IPS-15b (cell line): ENCODE measurements around the gene CADM4.
"Not testable (repeated sequence)": the region's sequence is repeated elsewhere in the genome, so short reads cannot be mapped to it uniquely, and the experiment has no call there.

Experiments used
- H3K27me3 ChIP-seq: one replicate; pipeline ENCODE4 v1.6.1; 2013; ENCODE audit warnings: low read length; ENCODE audit not compliant: control insufficient read depth, insufficient read depth
- H3K36me3 ChIP-seq: one replicate; pipeline ENCODE4 v1.6.1; 2013; ENCODE audit warnings: low read length; ENCODE audit not compliant: control insufficient read depth, insufficient read depth
- H3K4me1 ChIP-seq: one replicate; pipeline ENCODE4 v1.6.1; 2013; ENCODE audit warnings: mild to moderate bottlenecking, low read length; ENCODE audit not compliant: control insufficient read depth, insufficient read depth
- H3K4me3 ChIP-seq: one replicate; pipeline ENCODE4 v1.5.1; 2013; ENCODE audit warnings: low read depth, low read length
- H3K9ac ChIP-seq: one replicate; pipeline ENCODE4 v1.6.1; 2013; ENCODE audit warnings: low read depth, mild to moderate bottlenecking, low read length
- H3K9me3 ChIP-seq: one replicate; pipeline ENCODE4 v1.6.1; 2013; ENCODE audit warnings: mild to moderate bottlenecking, low read length; ENCODE audit not compliant: control insufficient read depth, insufficient read depth

CADM4 gene

GRCh38 chr19:43616954-43617353 is 22.7 kb downstream of the CADM4 start:
- peaks cover 6% of the 10 kb centered on the region for H3K4me1 ChIP-seq
- H3K4me3 ChIP-seq: no peak overlapping the region
- no peaks in the 10 kb centered on the region for H3K27me3 ChIP-seq
- H3K36me3 ChIP-seq: no peaks in the 10 kb centered on the region
- no peak overlapping the region for H3K9ac ChIP-seq
- no peaks in the 10 kb centered on the region for H3K9me3 ChIP-seq

GRCh38 chr19:43616306-43616705 is 23.3 kb downstream of the CADM4 start:
- H3K36me3 ChIP-seq: no peaks in the 10 kb centered on the region
- no peak overlapping the region for H3K9ac ChIP-seq
- no peak overlapping the region for H3K4me3 ChIP-seq
- peaks cover 6% of the 10 kb centered on the region for H3K4me1 ChIP-seq
- H3K27me3 ChIP-seq: no peaks in the 10 kb centered on the region
- no peaks in the 10 kb centered on the region for H3K9me3 ChIP-seq

GRCh38 chr19:43612374-43612773 is 27.3 kb downstream of the CADM4 start:
- no peaks in the 10 kb centered on the region for H3K27me3 ChIP-seq
- H3K36me3 ChIP-seq: no peaks in the 10 kb centered on the region
- H3K4me1 ChIP-seq: no peaks in the 10 kb centered on the region
- H3K9ac ChIP-seq: no peak overlapping the region
- H3K4me3 ChIP-seq: no peak overlapping the region
- H3K9me3 ChIP-seq: no peaks in the 10 kb centered on the region

DNA sequence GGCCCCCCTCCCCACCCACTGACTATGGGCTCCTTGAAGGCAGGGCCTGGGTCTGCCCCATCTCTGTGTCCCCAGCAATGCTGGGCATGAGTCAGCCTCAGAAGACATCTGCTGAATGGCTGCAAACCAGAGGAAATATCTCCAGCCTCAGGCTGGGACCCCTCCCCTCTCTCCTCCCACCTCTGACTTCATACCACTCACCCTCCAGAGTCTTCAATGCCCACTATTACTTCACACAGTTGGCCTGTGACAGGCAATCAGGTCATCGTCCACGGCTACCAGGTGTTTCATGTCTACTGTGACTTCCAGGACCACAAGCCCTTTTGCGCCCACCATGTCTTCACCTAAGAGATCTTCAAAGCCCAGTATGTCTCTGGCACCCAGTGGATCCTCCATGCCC is 27.9 kb downstream of the CADM4 start, which contains the start of gene SRRM5:
Gene SRRM5, plus strand, starts transcription at position 301 of the 400 bp plus-strand sequence. Its CDS starts 34 bp downstream, at position 335.
- Histone ChIP-seq H3K9ac (no peak within 1 kb of the TSS), H3K27me3 (no peaks in the 10 kb centered on the region), H3K4me3 (no peak within 1 kb of the TSS), H3K36me3 (no peaks in the 10 kb centered on the region), H3K9me3 (no peaks in the 10 kb centered on the region), H3K4me1 (no peaks in the 10 kb centered on the region)

DNA sequence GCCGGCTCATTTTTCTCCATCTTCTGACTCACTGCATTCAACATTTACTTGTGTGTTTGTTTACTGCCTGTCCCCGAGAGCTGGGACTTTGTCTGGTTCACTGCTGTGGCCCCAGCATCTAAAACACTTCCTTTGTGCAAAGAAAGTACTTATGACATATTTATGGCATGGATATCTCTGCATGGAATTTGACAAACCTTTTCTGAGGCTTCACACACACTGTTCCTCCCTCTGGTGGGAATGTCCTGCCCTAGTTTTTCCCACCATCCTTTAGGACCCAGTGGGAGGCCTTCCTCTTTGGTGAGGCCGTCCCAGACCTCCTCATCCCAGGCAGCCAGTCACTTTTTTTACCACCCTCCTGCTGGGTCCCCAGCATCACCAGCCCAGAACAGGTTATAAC is 29.2 kb downstream of the CADM4 start:
- no peak overlapping the region for H3K4me3 ChIP-seq
- no peaks in the 10 kb centered on the region for H3K27me3 ChIP-seq
- H3K9ac ChIP-seq: no peak overlapping the region
- no peaks in the 10 kb centered on the region for H3K36me3 ChIP-seq
- no peaks in the 10 kb centered on the region for H3K4me1 ChIP-seq
- H3K9me3 ChIP-seq: no peaks in the 10 kb centered on the region

DNA sequence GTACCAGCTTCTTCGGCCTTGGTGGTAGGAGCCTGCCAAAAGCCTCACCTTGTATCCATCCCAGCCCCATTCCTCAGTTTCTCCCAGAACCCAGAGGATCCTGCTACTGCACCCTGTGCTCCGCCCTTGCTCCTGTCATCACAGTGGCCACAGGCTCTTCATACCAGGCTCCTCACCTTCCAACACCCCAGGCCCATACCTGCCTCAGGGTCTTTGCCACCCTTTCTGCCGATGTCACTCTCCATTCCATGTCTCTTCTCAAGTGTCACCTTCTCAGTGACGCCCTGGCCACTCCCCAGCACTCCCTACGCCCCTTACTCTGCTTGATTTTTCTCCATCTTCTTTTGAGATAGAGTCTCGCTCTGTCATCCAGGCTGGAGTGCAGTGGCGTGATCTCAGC is 29.8 kb downstream of the CADM4 start:
- Histone ChIP-seq H3K36me3 (no peaks in the 10 kb centered on the region), H3K4me3 (no peak overlapping the region), H3K9ac (no peak overlapping the region)

DNA sequence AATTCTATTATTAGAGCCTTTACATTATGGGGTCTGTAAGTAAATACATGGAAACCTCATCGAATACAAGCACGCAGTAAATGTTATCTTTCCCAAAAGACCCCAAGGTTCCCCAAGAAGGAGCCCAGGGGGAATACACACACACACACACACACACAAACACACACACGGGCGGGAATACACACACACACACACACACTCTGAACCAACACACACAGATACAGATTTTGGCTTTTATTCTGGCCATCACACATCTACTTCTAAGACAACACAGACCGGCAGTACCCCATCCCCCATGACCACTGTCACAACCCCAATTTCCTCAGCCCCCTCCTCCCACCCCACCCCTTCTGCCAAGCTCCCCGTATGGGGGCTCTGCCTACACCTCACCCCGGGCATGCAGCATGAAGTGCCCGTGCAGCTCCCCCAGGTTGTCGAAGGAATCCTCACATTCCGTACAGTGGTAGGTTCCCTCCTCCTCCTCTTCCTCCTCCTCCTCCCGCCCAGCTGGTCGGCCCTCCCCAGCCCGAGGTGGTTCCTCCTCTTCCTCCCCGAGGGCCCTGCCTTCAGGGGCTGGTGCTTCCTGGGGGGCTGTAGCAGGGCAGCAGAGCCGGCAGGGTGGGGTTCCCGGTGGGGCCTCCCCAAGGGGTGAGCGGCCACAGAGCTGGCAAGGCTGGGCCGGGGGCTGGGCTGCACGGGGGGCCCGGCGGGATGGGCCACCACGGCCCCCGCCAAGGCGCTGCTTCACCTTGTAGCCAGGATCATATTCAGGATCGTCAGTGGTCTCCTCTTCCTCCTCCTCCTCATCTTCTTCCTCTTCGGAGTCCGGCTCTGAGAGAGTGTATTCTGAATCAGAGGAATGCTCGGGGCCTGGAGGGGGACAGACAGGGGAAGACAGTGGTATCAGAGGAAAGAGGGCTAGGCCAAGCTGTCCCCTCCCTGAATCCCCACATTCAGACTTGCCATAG is 32.1 kb downstream of the CADM4 start:
- no peak overlapping the region for H3K4me3 ChIP-seq
- H3K36me3 ChIP-seq: no peaks in the 10 kb centered on the region
- H3K27me3 ChIP-seq: no peaks in the 10 kb centered on the region
- H3K4me1 ChIP-seq: no peaks in the 10 kb centered on the region
- no peaks in the 10 kb centered on the region for H3K9me3 ChIP-seq
- H3K9ac ChIP-seq: peak overlapping the region; percentile 24

More for the DNA sequence above, 29.8 kb downstream of the CADM4 start:
- H3K4me1 ChIP-seq: no peaks in the 10 kb centered on the region
- H3K27me3 ChIP-seq: no peaks in the 10 kb centered on the region
- no peaks in the 10 kb centered on the region for H3K9me3 ChIP-seq

GRCh38 chr19:43606569-43607229 is 33.0 kb downstream of the CADM4 start:
- H3K9ac ChIP-seq: no peak overlapping the region
- no peaks in the 10 kb centered on the region for H3K9me3 ChIP-seq
- no peaks in the 10 kb centered on the region for H3K27me3 ChIP-seq
- H3K36me3 ChIP-seq: no peaks in the 10 kb centered on the region
- H3K4me1 ChIP-seq: no peaks in the 10 kb centered on the region
- H3K4me3 ChIP-seq: no peak overlapping the region

GRCh38 chr19:43605875-43606568 is 33.6 kb downstream of the CADM4 start:
- Histone ChIP-seq H3K4me3 (no peak overlapping the region), H3K36me3 (no peaks in the 10 kb centered on the region), H3K27me3 (no peaks in the 10 kb centered on the region), H3K9me3 (no peaks in the 10 kb centered on the region), H3K9ac (no peak overlapping the region), H3K4me1 (no peaks in the 10 kb centered on the region)

GRCh38 chr19:43600326-43600725 is 39.3 kb downstream of the CADM4 start:
- H3K9ac ChIP-seq, H3K27me3 ChIP-seq, H3K9me3 ChIP-seq, H3K36me3 ChIP-seq, H3K4me3 ChIP-seq, H3K4me1 ChIP-seq: not testable (repeated sequence)

- H3K9ac ChIP-seq: no peak overlapping the region
Measured at GRCh38 chr19:43599635-43600295, 39.9 kb downstream of the CADM4 start.

More at GRCh38 chr19:43599635-43600295, 39.9 kb downstream of the CADM4 start:
- peaks cover 7% of the 10 kb centered on the region for H3K4me1 ChIP-seq
- no peaks in the 10 kb centered on the region for H3K9me3 ChIP-seq
- peaks cover 7% of the 10 kb centered on the region for H3K36me3 ChIP-seq
- no peaks in the 10 kb centered on the region for H3K27me3 ChIP-seq
- H3K4me3 ChIP-seq: no peak overlapping the region
